ENCODE data around the gene HCN1.
A peak's percentile ranks its signal among the peaks of the same experiment; 100 is the strongest.

HCN1 gene

GRCh38 chr5:45696206-45696836 lies at the start of gene HCN1:
TSS of gene HCN1 (minus strand) at chr5:45696380.
- peak; percentile 19 for DNase-seq (ENCODE audit: extremely low read depth, low read depth)
- peak; percentile 74 for TF ChIP-seq CTCF (IDR thresholded peaks at IDR 0.05; ENCODE audit: low read depth, low read length, missing control alignments)
- no peak within 1 kb of the TSS for H3K4me3 ChIP-seq (replicated peaks; ENCODE audit: low read depth, low read length)

- no peak for TF ChIP-seq CTCF (IDR thresholded peaks at IDR 0.05; ENCODE audit: low read depth, low read length, missing control alignments)
- no peak overlapping the region for H3K4me3 ChIP-seq (replicated peaks; ENCODE audit: low read depth, low read length)
- DNase-seq (ENCODE audit: extremely low read depth, low read depth), result no peak
Observed at GRCh38 chr5:45741110-45741509, 44.9 kb upstream of the HCN1 start.

GRCh38 chr5:45737153-45737552 lies 41.0 kb upstream of the HCN1 start:
- TF ChIP-seq CTCF (IDR thresholded peaks at IDR 0.05; ENCODE audit: low read depth, low read length, missing control alignments), result no peak
- no peak for DNase-seq (ENCODE audit: extremely low read depth, low read depth)
- no peak overlapping the region for H3K4me3 ChIP-seq (replicated peaks; ENCODE audit: low read depth, low read length)

GRCh38 chr5:45725537-45725936 lies 29.4 kb upstream of the HCN1 start:
- no peak overlapping the region for H3K4me3 ChIP-seq (replicated peaks; ENCODE audit: low read depth, low read length)
- no peak for TF ChIP-seq CTCF (IDR thresholded peaks at IDR 0.05; ENCODE audit: low read depth, low read length, missing control alignments)
- no peak for DNase-seq (ENCODE audit: extremely low read depth, low read depth)

- no peak for TF ChIP-seq CTCF (IDR thresholded peaks at IDR 0.05; ENCODE audit: low read depth, low read length, missing control alignments)
- no peak for DNase-seq (ENCODE audit: extremely low read depth, low read depth)
- H3K4me3 ChIP-seq (replicated peaks; ENCODE audit: low read depth, low read length), result no peak overlapping the region
Observed at GRCh38 chr5:45697201-45697600, 1.0 kb upstream of the HCN1 start.

- no peak overlapping the region for H3K4me3 ChIP-seq (replicated peaks; ENCODE audit: low read depth, low read length)
- DNase-seq (ENCODE audit: extremely low read depth, low read depth), result no peak
- no peak for TF ChIP-seq CTCF (IDR thresholded peaks at IDR 0.05; ENCODE audit: low read depth, low read length, missing control alignments)
Observed at GRCh38 chr5:45695804-45696156, 400 bp downstream of the HCN1 start.
